ENCODE data around the gene FURIN.
A peak's percentile ranks its signal among the peaks of the same experiment; 100 is the strongest.

FURIN gene

GRCh38 chr15:90860942-90861675 lies 7.3 kb upstream of the FURIN start:
- no peak overlapping the region for H3K27ac ChIP-seq (ENCODE audit: extremely low read depth, low read depth, low read length)
- ChIA-PET CTCF (interaction anchor here (0.7 kb wide), 1 partner anchor 273 kb away, joined by 3 read pairs; no protein-coding TSS in a partner anchor), POLR2A (no interaction called here)
- no peaks in the 10 kb centered on the region for H3K9me3 ChIP-seq (ENCODE audit: control insufficient read depth, insufficient read depth, low read depth, low read length)
- H3K36me3 ChIP-seq (ENCODE audit: control insufficient read depth in 2 of 2, insufficient read depth in 1 of 2, low read length in 2 of 2): no peaks in the 10 kb centered on the region
- H3K4me3 ChIP-seq (ENCODE audit: low read depth, low read length): no peak overlapping the region
- H3K4me1 ChIP-seq (ENCODE audit: control insufficient read depth, insufficient read depth, low read length): peaks cover 13% of the 10 kb centered on the region
- TF ChIP-seq ZNF768 (tag by site-specific recombination; IDR thresholded peaks at IDR 0.05): no peak
- TF ChIP-seq ZNF555 (tag by site-specific recombination; conservative IDR thresholded peaks at IDR 0.05): no peak
- no peak for TF ChIP-seq GLI4 (tag by site-specific recombination; IDR thresholded peaks at IDR 0.05)
- TF ChIP-seq, protein P1, sequence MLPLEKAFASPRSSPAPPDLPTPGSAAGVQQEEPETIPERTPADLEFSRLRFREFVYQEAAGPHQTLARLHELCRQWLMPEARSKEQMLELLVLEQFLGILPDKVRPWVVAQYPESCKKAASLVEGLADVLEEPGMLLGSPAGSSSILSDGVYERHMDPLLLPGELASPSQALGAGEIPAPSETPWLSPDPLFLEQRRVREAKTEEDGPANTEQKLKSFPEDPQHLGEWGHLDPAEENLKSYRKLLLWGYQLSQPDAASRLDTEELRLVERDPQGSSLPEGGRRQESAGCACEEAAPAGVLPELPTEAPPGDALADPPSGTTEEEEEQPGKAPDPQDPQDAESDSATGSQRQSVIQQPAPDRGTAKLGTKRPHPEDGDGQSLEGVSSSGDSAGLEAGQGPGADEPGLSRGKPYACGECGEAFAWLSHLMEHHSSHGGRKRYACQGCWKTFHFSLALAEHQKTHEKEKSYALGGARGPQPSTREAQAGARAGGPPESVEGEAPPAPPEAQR (tag by site-specific recombination; IDR thresholded peaks at IDR 0.05): no peak
- TF ChIP-seq ZNF529 (tag by site-specific recombination; IDR thresholded peaks at IDR 0.05; ENCODE audit: insufficient replicate concordance): no peak
- no peak for TF ChIP-seq ZNF837 (tag by site-specific recombination; IDR thresholded peaks at IDR 0.05)
- TF ChIP-seq ZNF549 (tag by site-specific recombination; IDR thresholded peaks at IDR 0.05): no peak
- no peak for TF ChIP-seq ZNF624 (tag by site-specific recombination; IDR thresholded peaks at IDR 0.05)
- TF ChIP-seq ZNF785 (tag by site-specific recombination; IDR thresholded peaks at IDR 0.05): no peak
- peak; percentile 54; the same call in 1 of the 2 replicates for TF ChIP-seq ZNF10 (tag by site-specific recombination; IDR thresholded peaks at IDR 0.05)
- TF ChIP-seq ZNF707 (tag by site-specific recombination; IDR thresholded peaks at IDR 0.05): no peak
- no peak for TF ChIP-seq HOXC10 (CRISPR knock-in tag; IDR thresholded peaks at IDR 0.05)
- TF ChIP-seq OSR2 (tag by site-specific recombination; IDR thresholded peaks at IDR 0.05): peak; percentile 93
- TF ChIP-seq ZNF324 (tag by site-specific recombination; IDR thresholded peaks at IDR 0.05): peak; percentile 73; the same call in 1 of the 2 replicates
- no peak for TF ChIP-seq ZNF350 (tag by site-specific recombination; IDR thresholded peaks at IDR 0.05)
- TF ChIP-seq ZNF514 (tag by site-specific recombination; IDR thresholded peaks at IDR 0.05): no peak
- no peak for TF ChIP-seq ZNF473 (tag by site-specific recombination; IDR thresholded peaks at IDR 0.05)
- TF ChIP-seq BCL6B (tag by site-specific recombination; IDR thresholded peaks at IDR 0.05): no peak
- no peak for TF ChIP-seq ZSCAN23 (tag by site-specific recombination; IDR thresholded peaks at IDR 0.05)
- TF ChIP-seq YY2 (tag by site-specific recombination; IDR thresholded peaks at IDR 0.05): no peak
- TF ChIP-seq ZNF544 (tag by site-specific recombination; IDR thresholded peaks at IDR 0.05): no peak
- TF ChIP-seq ZNF292 (tag by site-specific recombination; IDR thresholded peaks at IDR 0.05; ENCODE audit: borderline replicate concordance, low read depth): no peak
- no peak for TF ChIP-seq ZNF221 (tag by site-specific recombination; IDR thresholded peaks at IDR 0.05; ENCODE audit: borderline replicate concordance)
- no peak for TF ChIP-seq ZNF747 (tag by site-specific recombination; IDR thresholded peaks at IDR 0.05)
- peak; percentile 91 for TF ChIP-seq FEZF1 (tag by site-specific recombination; IDR thresholded peaks at IDR 0.05)
- TF ChIP-seq ZNF426 (tag by site-specific recombination; IDR thresholded peaks at IDR 0.05): no peak
- no peak for TF ChIP-seq ZNF76 (tag by site-specific recombination; IDR thresholded peaks at IDR 0.05; ENCODE audit: borderline replicate concordance, low read depth)
- TF ChIP-seq, protein P2, sequence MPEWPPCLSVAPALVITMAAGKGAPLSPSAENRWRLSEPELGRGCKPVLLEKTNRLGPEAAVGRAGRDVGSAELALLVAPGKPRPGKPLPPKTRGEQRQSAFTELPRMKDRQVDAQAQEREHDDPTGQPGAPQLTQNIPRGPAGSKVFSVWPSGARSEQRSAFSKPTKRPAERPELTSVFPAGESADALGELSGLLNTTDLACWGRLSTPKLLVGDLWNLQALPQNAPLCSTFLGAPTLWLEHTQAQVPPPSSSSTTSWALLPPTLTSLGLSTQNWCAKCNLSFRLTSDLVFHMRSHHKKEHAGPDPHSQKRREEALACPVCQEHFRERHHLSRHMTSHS (tag by site-specific recombination; IDR thresholded peaks at IDR 0.05): no peak
- no peak for TF ChIP-seq ZBTB8A (tag by site-specific recombination; IDR thresholded peaks at IDR 0.05)
- 0 out of 2 replicates have a peak, but pooled peaks have one; percentile 19 for TF ChIP-seq ZNF561 (tag by site-specific recombination; IDR thresholded peaks at IDR 0.05; ENCODE audit: borderline replicate concordance)
- TF ChIP-seq SCRT2 (tag by site-specific recombination; IDR thresholded peaks at IDR 0.05): no peak
- TF ChIP-seq ZNF157 (tag by site-specific recombination; IDR thresholded peaks at IDR 0.05): no peak
- no peak for TF ChIP-seq ZBTB7A (tag by site-specific recombination; IDR thresholded peaks at IDR 0.05; ENCODE audit: low read depth)
- TF ChIP-seq WT1 (tag by site-specific recombination; IDR thresholded peaks at IDR 0.05): no peak
- no peak for TF ChIP-seq ZFP41 (tag by site-specific recombination; IDR thresholded peaks at IDR 0.05; ENCODE audit: borderline replicate concordance)
- no peak for TF ChIP-seq ZNF121 (tag by site-specific recombination; IDR thresholded peaks at IDR 0.05)
- TF ChIP-seq ZNF175 (tag by site-specific recombination; IDR thresholded peaks at IDR 0.05): no peak
- TF ChIP-seq ZNF266 (tag by site-specific recombination; IDR thresholded peaks at IDR 0.05; ENCODE audit: low read depth): no peak
- TF ChIP-seq ZNF600 (tag by site-specific recombination; IDR thresholded peaks at IDR 0.05): peak; percentile 90

All from HEK293 (cell line).